Activated CD4-positive, alpha-beta memory T cell treated with anti-CD3 and anti-CD28 coated beads for 36 hours (primary cell): ENCODE measurements around the gene GIGYF1. TPM values are rescaled to one million over a fixed set of nuclear protein-coding genes. Genes with fewer than 3 reads are reported as not detected.

Source experiments
- CTCF ChIA-PET: fragments of 350-600 bp; sonication (Branson Sonifier 250); formaldehyde crosslinking; loops from one replicate; lab custom pipeline; 2021; ENCODE audit warnings: antibody characterized with exemption, inconsistent platforms; lab: Charles Lee
- POLR2A ChIA-PET: fragments of 350-600 bp; sonication (Branson Sonifier 250); formaldehyde crosslinking; loops from one replicate; lab custom pipeline; 2021; ENCODE audit warnings: antibody characterized with exemption; lab: Charles Lee
- DNase-seq: peaks from one replicate; pipeline ENCODE4 v3.0.0-alpha.2; 2020
- H3K27ac Mint-ChIP-seq: one replicate; pipeline ENCODE4 v1.8.0; 2021; ENCODE audit warnings: mixed read lengths
- H3K27me3 Mint-ChIP-seq: one replicate; pipeline ENCODE4 v1.8.0; 2021; ENCODE audit warnings: mixed read lengths
- H3K36me3 Mint-ChIP-seq: one replicate; pipeline ENCODE4 v1.8.0; 2021; ENCODE audit warnings: mixed read lengths
- H3K4me1 Mint-ChIP-seq: one replicate; pipeline ENCODE4 v1.8.0; 2021; ENCODE audit warnings: low read depth, mixed read lengths
- H3K4me3 Mint-ChIP-seq: one replicate; pipeline ENCODE4 v1.8.0; 2021; ENCODE audit warnings: mild to moderate bottlenecking, mixed read lengths
- H3K9me3 Mint-ChIP-seq: one replicate; pipeline ENCODE4 v1.8.0; 2021; ENCODE audit warnings: mixed read lengths
- intact Hi-C: fragments of 100-400 bp; cut with micrococcal nuclease; formaldehyde crosslinking; loops from one replicate; pipeline ENCODE4 v1.15.1; 2023
- total RNA-seq, 2 experiments: library from RNA; stranded (reverse); gene quantifications; one replicate each; pipeline ENCODE4 v1.2.3, GENCODE V29; 2021

The GIGYF1 gene
- total RNA-seq, 2 experiments from 2014 or later, result 40.2 to 40.5 TPM

DNA sequence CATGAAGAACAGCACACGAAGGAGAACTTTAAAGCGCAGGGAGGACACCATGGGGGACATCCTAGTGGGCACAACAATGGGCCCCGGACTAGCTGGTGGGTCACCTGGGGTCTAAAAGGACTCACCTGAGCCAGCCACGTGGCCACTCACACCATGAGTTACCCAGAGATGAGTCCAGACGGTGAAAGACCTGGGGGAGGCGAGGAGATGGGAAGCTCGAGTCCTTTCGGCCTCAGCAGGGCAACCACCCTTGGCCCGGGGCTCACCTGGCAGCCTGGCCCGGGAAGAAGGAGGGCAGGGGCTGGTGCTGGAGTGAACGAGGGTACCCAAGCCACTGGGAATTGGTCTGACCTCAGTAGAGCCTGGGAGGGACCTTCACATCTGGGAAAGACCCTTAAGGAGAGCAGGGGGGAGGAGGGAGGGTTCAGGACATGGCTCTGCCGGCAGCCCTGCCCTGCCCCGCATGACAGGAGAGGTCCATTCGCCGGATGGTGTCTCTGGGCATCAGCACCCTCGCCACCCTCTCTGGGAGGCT is 5.7 kb downstream of the GIGYF1 start:
- DNase-seq, result no peak
- CTCF ChIA-PET, result interaction anchor here (1.0 to 10.9 kb wide), 3 partner anchors 14 to 16 kb away, joined by 3 to 132 read pairs (median 6); partner anchors contain the start of gene POP7
- no peak overlapping the region for H3K27ac Mint-ChIP-seq
- POLR2A ChIA-PET, result no interaction called here
- peaks cover 21% of the 10 kb centered on the region for H3K36me3 Mint-ChIP-seq
- no peaks in the 10 kb centered on the region for H3K27me3 Mint-ChIP-seq
- no peaks in the 10 kb centered on the region for H3K9me3 Mint-ChIP-seq
- intact Hi-C loops, result no loop called here
- H3K4me3 Mint-ChIP-seq, result no peak overlapping the region
- H3K4me1 Mint-ChIP-seq, result peaks cover 24% of the 10 kb centered on the region

DNA sequence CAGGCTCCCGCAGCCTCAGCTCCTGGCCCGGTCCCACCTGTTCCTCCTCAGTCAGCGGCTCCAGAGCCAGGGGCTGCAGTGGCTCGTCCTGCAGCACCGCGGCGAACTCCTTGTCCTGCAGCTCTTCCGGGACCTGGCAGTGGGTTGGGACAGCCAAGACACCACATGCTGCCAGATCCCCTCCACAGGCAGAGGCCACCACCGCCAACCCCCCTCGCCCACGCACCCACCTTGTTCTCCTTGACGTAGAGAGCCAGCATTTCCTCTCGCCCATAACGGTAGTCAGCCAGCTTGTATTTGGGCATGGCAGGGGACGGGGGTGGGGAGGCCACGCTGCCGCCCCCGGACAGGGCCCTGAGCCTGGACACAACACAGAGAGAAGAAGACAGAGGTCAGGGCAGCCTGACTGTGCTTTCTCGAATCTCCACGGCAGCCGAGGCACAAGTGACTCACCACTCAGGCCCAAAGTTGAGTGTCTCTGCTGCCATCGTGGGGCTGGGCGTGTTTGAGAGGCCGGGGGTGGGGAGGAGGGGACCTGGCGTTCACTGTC is 6.2 kb downstream of the GIGYF1 start:
- H3K4me3 Mint-ChIP-seq, result no peak overlapping the region
- POLR2A ChIA-PET, result no interaction called here
- intact Hi-C loops, result no loop called here
- no peaks in the 10 kb centered on the region for H3K27me3 Mint-ChIP-seq
- DNase-seq, result no peak
- no peaks in the 10 kb centered on the region for H3K9me3 Mint-ChIP-seq
- CTCF ChIA-PET, result interaction anchor here (1.0 to 10.9 kb wide), 2 partner anchors 14 to 17 kb away, joined by 3 to 132 read pairs; partner anchors contain the start of gene POP7
- no peak overlapping the region for H3K27ac Mint-ChIP-seq
- peaks cover 19% of the 10 kb centered on the region for H3K36me3 Mint-ChIP-seq
- peaks cover 22% of the 10 kb centered on the region for H3K4me1 Mint-ChIP-seq

DNA sequence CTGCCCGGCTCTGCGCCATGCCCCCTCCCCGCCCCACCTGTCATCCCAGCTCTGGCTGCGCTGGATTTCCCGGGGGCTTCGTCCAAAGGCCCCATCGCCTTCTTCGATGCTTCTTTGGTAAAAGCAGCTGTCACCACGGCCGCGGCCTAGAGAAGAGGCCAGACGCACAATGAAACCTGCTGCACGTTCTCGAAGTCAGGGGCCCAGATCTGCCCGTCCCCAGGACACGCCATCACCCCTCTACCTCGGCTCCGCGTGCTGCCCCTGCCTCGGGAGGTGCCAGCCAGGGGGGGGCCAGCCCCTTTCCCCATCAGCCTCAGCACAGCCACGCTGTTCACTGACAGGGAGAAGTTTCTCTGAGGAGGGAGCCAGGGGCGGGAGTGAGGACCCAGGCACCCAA is 6.8 kb downstream of the GIGYF1 start:
- H3K9me3 Mint-ChIP-seq, result no peaks in the 10 kb centered on the region
- intact Hi-C loops, result no loop called here
- no peaks in the 10 kb centered on the region for H3K27me3 Mint-ChIP-seq
- H3K4me3 Mint-ChIP-seq, result no peak overlapping the region
- DNase-seq, result no peak
- ChIA-PET CTCF (interaction anchor here (1.0 to 10.9 kb wide), 2 partner anchors 15 to 18 kb away, joined by 3 to 132 read pairs; partner anchors contain the start of gene POP7), POLR2A (no interaction called here)
- no peak overlapping the region for H3K27ac Mint-ChIP-seq
- peaks cover 19% of the 10 kb centered on the region for H3K36me3 Mint-ChIP-seq
- H3K4me1 Mint-ChIP-seq, result peaks cover 17% of the 10 kb centered on the region

DNA sequence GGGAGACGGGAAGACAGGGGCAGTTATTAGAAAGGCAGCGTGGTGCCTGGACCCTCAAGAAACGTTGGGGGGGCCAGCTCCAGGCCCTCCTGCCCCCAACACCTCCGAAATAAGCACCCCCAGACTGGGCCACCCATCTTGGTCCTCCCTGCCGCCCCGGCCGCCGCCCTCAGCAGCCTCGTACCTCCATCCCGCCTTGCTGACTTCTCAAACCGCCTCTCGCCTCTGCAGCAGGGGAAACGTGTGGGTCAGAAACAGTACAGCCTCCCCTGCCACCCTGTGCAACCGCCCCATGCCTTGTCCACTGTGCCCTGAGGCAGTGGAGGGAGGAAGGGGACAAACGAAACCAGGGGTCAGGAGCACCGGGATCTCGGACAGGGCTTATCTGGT is 7.2 kb downstream of the GIGYF1 start:
- DNase-seq, result no peak
- no peak overlapping the region for H3K27ac Mint-ChIP-seq
- ChIA-PET POLR2A (no interaction called here), CTCF (no interaction called here)
- no peaks in the 10 kb centered on the region for H3K27me3 Mint-ChIP-seq
- no peaks in the 10 kb centered on the region for H3K9me3 Mint-ChIP-seq
- no peak overlapping the region for H3K4me3 Mint-ChIP-seq
- H3K4me1 Mint-ChIP-seq, result peaks cover 13% of the 10 kb centered on the region
- intact Hi-C loops, result no loop called here
- peaks cover 19% of the 10 kb centered on the region for H3K36me3 Mint-ChIP-seq

DNA sequence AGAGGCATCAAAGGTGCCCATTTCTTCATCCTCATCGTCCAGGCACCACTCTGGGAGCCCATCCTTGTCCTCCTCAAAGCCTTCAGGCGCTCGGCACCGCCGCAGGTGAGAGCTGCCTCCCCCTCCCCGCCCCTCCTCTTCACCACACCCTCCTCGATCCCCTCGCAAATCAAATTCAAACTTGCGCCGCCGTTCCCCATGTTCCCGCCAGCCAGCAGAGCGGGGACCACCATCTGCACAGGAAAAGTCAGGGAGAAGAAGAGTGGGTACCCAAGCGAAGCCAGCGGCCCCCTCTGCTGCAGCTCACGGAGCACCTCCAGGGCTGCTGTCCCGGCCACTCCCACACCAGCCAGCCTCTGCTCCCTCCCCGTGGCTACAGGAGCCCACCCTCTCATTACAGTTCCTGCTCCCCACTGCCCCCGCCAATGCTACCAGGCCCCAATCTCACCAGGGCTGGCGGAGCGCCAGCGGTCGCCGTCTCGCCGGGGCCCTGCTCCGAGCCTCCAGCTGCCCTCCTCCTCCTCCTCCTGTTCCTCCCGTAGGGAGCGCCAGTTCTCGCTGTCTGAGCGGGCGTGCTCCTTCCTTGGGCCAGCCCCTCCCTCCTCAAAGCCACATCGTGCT is 7.7 kb downstream of the GIGYF1 start:
- CTCF ChIA-PET, result no interaction called here
- POLR2A ChIA-PET, result interaction anchor here (0.6 to 0.9 kb wide), 2 partner anchors 9 to 197 kb away, joined by 3 read pairs; no protein-coding TSS in a partner anchor
- no peaks in the 10 kb centered on the region for H3K9me3 Mint-ChIP-seq
- intact Hi-C loops, result no loop called here
- H3K27me3 Mint-ChIP-seq, result no peaks in the 10 kb centered on the region
- no peak overlapping the region for H3K27ac Mint-ChIP-seq
- DNase-seq, result no peak
- peaks cover 19% of the 10 kb centered on the region for H3K36me3 Mint-ChIP-seq
- H3K4me1 Mint-ChIP-seq, result peaks cover 12% of the 10 kb centered on the region
- no peak overlapping the region for H3K4me3 Mint-ChIP-seq

DNA sequence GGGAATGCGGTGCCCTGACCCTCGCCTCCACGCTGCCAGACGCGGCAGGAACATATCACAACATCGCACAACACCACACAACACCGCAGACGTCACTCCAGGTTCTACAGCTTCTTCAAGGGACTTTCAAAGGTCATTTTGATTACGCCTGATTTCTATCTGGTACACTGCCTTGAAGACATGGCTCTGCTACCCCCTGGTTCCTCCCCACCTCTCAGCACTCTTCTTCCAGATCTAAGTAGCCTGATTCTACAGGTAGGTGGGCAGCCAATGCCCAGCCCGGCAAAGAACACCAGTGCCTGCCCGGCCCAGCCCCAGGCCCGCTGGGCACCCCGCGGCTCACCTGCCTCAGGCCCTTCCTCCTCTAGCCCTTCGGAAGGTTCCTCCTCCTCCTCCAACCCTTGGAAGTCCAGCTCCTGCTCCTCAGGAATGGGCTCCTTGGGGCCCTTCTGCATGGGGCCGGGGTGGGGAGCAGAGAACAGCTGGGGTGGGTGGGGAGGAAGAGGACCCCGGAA is 8.4 kb downstream of the GIGYF1 start:
- no peak overlapping the region for H3K4me3 Mint-ChIP-seq
- no peak overlapping the region for H3K27ac Mint-ChIP-seq
- ChIA-PET POLR2A (interaction anchor here (0.6 to 0.9 kb wide), 2 partner anchors 8 to 198 kb away, joined by 3 read pairs; no protein-coding TSS in a partner anchor), CTCF (no interaction called here)
- intact Hi-C loops, result no loop called here
- no peaks in the 10 kb centered on the region for H3K9me3 Mint-ChIP-seq
- H3K36me3 Mint-ChIP-seq, result peaks cover 19% of the 10 kb centered on the region
- no peak for DNase-seq
- peaks cover 12% of the 10 kb centered on the region for H3K4me1 Mint-ChIP-seq
- no peaks in the 10 kb centered on the region for H3K27me3 Mint-ChIP-seq

DNA sequence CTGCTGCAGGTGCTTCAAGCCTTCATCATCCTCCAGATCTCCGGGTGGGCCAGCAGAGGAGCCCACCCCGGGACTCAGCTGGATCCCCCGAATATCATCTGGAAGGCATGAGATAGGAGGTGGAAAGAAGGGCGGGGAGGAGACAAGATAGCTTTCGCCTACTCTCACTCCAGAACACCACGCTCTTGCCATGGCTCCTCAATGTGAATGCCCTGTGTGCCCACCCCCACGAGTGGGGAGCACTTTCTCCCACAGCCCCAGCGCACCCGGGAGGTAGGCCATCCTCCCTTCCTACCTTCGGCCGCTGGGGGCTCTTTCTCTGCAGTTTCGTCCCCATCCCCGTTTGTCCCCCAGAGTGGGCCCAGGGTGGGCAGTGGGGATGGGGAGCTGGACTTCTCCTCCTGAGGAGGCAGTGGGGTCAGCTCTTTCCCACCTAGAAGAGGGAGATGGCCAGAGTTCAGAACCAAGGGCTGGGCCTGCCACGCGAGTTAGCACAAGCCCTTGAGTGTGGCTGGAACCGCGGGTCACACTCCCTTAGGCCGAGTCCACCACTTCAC is 8.9 kb downstream of the GIGYF1 start:
- intact Hi-C loops, result no loop called here
- DNase-seq, result no peak
- POLR2A ChIA-PET, result interaction anchor here (0.6 kb wide), 1 partner anchor 168 kb away, joined by 3 read pairs; no protein-coding TSS in a partner anchor
- no peaks in the 10 kb centered on the region for H3K9me3 Mint-ChIP-seq
- H3K27me3 Mint-ChIP-seq, result no peaks in the 10 kb centered on the region
- CTCF ChIA-PET, result no interaction called here
- peaks cover 20% of the 10 kb centered on the region for H3K36me3 Mint-ChIP-seq
- peaks cover 17% of the 10 kb centered on the region for H3K4me1 Mint-ChIP-seq
- no peak overlapping the region for H3K27ac Mint-ChIP-seq
- H3K4me3 Mint-ChIP-seq, result no peak overlapping the region

DNA sequence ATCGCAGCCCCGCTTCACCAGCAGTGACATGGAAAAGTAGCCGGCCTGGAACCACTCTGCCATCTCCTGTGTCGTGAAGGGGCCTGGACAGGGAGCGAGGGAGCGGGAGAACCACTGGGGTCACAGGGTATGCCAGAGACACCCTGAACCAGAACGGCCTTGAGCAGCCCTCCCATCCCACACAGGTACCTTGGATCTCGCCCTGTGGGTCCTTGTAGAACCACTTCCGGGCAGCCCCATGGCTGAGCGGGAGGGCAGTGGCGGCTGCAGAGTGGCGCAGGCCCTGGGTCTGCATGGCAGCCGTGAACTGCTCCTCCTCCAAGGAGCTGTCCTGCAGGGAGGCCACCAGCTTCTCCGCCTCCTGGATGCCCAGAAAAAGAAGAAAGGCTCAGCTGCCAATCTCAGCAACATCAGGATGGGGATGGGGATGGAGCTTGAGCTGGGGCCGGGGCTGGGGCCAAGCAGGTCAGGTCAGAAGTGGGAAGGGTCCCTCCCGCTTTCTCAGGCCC is 9.5 kb downstream of the GIGYF1 start:
- no peaks in the 10 kb centered on the region for H3K27me3 Mint-ChIP-seq
- CTCF ChIA-PET, result interaction anchor here (2.1 kb wide), 1 partner anchor 7 kb away, joined by 11 read pairs; no protein-coding TSS in a partner anchor
- H3K27ac Mint-ChIP-seq, result no peak overlapping the region
- H3K9me3 Mint-ChIP-seq, result no peaks in the 10 kb centered on the region
- no peak overlapping the region for H3K4me3 Mint-ChIP-seq
- POLR2A ChIA-PET, result interaction anchor here (0.6 to 1.5 kb wide), 2 partner anchors 169 to 248 kb away, joined by 3 read pairs; partner anchors contain the start of gene PPP1R35
- no peak for DNase-seq
- peaks cover 25% of the 10 kb centered on the region for H3K36me3 Mint-ChIP-seq
- intact Hi-C loops, result no loop called here
- peaks cover 18% of the 10 kb centered on the region for H3K4me1 Mint-ChIP-seq

DNA sequence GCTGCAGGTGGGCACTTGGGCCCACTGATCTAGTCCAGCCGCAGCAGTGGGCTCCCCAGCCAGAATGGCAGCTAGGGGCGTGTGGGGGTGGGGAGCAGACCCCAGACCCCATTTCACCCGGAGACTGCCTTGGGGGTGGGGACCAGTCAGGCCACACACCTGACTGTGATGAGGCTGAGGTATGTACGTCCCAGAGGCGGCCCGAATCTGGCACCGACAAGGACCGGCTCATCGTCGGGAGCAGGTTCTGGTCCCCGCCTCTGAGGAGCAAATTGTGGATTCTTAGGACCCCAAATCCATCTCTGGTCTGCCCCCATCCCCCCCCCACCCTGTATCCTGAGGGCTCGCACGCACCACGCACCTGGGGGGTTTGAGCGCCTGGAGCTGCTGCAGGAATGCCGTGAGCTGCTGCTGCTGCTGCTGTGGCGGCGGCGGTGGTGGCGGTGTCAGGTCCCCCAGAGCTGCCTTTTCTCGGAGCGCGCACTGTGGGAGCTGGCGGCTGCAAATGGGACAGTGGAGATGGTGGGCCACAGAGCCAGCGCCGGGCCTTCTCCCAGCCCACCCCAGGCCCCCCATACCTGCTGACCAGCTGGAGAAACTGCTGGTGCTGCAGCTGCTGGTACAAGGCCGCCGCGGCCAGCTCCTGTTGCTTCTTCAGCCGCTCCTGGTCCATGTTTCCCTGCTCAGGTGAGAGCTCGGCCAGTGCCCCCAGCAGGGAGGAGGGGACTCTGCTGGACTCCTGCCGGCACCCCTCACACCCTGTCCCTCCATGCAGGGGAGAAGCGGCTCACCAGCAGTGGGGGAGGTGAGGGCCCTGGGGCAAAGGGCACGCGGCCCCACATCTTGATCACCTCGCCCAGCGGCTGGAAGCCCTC is 10.2 kb downstream of the GIGYF1 start:
- no peaks in the 10 kb centered on the region for H3K9me3 Mint-ChIP-seq
- CTCF ChIA-PET, result interaction anchor here (1.1 to 2.1 kb wide), 2 partner anchors 8 to 51 kb away, joined by 5 to 11 read pairs; no protein-coding TSS in a partner anchor
- H3K4me1 Mint-ChIP-seq, result peaks cover 20% of the 10 kb centered on the region
- POLR2A ChIA-PET, result interaction anchor here (0.6 to 1.5 kb wide), 4 partner anchors 8 to 247 kb away, joined by 3 read pairs; partner anchors contain the start of gene PPP1R35
- no peak overlapping the region for H3K27ac Mint-ChIP-seq
- peaks cover 30% of the 10 kb centered on the region for H3K36me3 Mint-ChIP-seq
- no peaks in the 10 kb centered on the region for H3K27me3 Mint-ChIP-seq
- no peak overlapping the region for H3K4me3 Mint-ChIP-seq
- DNase-seq, result no peak
- intact Hi-C loops, result no loop called here

DNA sequence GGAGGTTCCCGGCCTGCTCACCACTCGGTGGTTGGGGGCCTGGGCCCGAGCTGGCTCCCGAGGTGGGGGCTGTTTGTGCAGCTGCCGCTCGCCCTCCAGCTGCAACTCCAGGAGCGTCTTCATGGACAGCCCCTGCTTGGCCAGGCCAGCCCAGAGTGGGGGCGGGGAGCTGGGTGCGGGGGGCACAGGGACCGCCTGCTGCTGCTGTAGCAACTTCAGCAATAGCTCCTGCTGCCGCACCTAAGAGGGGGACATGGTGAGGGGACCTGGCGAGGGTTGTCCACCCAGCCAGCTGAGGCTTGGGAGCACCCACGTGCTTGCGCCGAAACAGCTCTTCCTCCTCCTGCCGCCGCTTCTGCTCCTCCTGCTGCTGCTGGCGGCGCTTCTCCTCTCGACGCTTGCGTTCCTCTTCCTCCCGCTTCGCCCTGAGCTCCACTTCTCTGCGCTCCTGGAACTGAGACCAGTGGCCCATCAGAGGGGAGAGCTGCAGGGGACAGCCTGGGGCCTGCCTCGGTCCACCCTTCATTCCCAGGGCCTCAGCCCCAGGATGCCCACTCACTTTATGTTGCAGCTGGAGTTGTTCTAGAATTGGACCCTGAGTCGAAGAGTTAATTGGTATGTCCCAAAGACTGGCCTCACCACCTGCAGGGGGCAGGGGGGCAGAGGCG is 10.9 kb downstream of the GIGYF1 start:
- Mint-ChIP-seq H3K27ac (no peak overlapping the region), H3K9me3 (no peaks in the 10 kb centered on the region), H3K4me3 (no peak overlapping the region), H3K36me3 (peaks cover 30% of the 10 kb centered on the region), H3K4me1 (peaks cover 19% of the 10 kb centered on the region), H3K27me3 (no peaks in the 10 kb centered on the region)
- POLR2A ChIA-PET, result interaction anchor here (0.6 to 3.0 kb wide), 5 partner anchors 8 to 247 kb away, joined by 3 to 10 read pairs (median 3); partner anchors contain the start of genes GIGYF1 and PPP1R35
- CTCF ChIA-PET, result interaction anchor here (1.1 to 2.1 kb wide), 2 partner anchors 9 to 50 kb away, joined by 5 to 11 read pairs; no protein-coding TSS in a partner anchor
- intact Hi-C loops, result no loop called here
- no peak for DNase-seq
